Prostate gland (tissue), 2 donors: Measurements from ENCODE around the gene FCN1. TPM values are rescaled to one million over a fixed set of nuclear protein-coding genes. Genes with fewer than 3 reads are reported as not detected.

Experiments used
- DNase-seq: peaks from one replicate; pipeline ENCODE4 v3.0.0-alpha.2; 2019; ENCODE audit warnings: low spot score
- H3K27ac ChIP-seq, 2 donors: fragments of 200-600 bp; sonication (generic); 2 replicates each; pipeline ENCODE4 v1.5.1; 2017 to 2019
- H3K27me3 ChIP-seq: fragments of 200-600 bp; sonication (generic); replicated peaks from 2 replicates; pipeline ENCODE4 v1.5.1; 2019; ENCODE audit not compliant: insufficient read depth
- H3K36me3 ChIP-seq, 2 donors: fragments of 200-600 bp; sonication (generic); 1 replicate in 1 of 2; 2 replicates in 1 of 2; pipeline versions ENCODE4 v1.5.1 to v1.8.1; 2017 to 2019
- H3K4me1 ChIP-seq: fragments of 200-600 bp; sonication (generic); replicated peaks from 2 replicates; pipeline ENCODE4 v1.5.1; 2019
- H3K4me3 ChIP-seq, 2 donors: fragments of 200-600 bp; sonication (generic); 2 replicates each; pipeline ENCODE4 v1.5.1; 2017 to 2019
- H3K9me3 ChIP-seq: fragments of 200-600 bp; sonication (generic); 2 replicates; pipeline ENCODE4 v1.5.1; 2017
- POLR2A ChIP-seq: fragments of 450-650 bp; IDR thresholded peaks from one replicate; pipeline ENCODE4 v1.6.1; 2016; ENCODE audit warnings: antibody characterized with exemption, mild to moderate bottlenecking
- POLR2AphosphoS5 ChIP-seq: sonication (generic); formaldehyde crosslinking; IDR thresholded peaks from one replicate; pipeline ENCODE4 v1.6.1; 2017; ENCODE audit warnings: antibody characterized with exemption
- WGBS: methylation state at CpG from one replicate; pipeline ENCODE4 v1.1.5; 2018; 5-methylcytosine and 5-hydroxymethylcytosine counted together
- intact Hi-C: fragments of 100-400 bp; cut with DNase I; formaldehyde crosslinking; loops from one replicate; pipeline ENCODE4 v1.14.2; 2022
- total RNA-seq, 2 donors: library from RNA; depleted of rRNA; stranded (reverse); fragments of >200 nt; gene quantifications; one replicate each; pipeline ENCODE4 v1.1.0, GENCODE V29; 2016
- TF ChIP-seq, protein P1 (sequence below), 4 experiments: fragments of 200-600 bp in 2 of 4; fragments of 450-650 bp in 2 of 4; sonication (generic) in 2 of 4; IDR thresholded peaks; 1 replicate in 3 of 4; 2 replicates in 1 of 4; pipeline ENCODE4 v1.5.1; 2016 to 2019; ENCODE audit warnings: antibody characterized with exemption in 4 of 4, mild to moderate bottlenecking in 2 of 4, moderate library complexity in 2 of 4

Gene FCN1
- total RNA-seq, 2 donors from 2014 or later = 0.23 to 0.34 TPM

DNA sequence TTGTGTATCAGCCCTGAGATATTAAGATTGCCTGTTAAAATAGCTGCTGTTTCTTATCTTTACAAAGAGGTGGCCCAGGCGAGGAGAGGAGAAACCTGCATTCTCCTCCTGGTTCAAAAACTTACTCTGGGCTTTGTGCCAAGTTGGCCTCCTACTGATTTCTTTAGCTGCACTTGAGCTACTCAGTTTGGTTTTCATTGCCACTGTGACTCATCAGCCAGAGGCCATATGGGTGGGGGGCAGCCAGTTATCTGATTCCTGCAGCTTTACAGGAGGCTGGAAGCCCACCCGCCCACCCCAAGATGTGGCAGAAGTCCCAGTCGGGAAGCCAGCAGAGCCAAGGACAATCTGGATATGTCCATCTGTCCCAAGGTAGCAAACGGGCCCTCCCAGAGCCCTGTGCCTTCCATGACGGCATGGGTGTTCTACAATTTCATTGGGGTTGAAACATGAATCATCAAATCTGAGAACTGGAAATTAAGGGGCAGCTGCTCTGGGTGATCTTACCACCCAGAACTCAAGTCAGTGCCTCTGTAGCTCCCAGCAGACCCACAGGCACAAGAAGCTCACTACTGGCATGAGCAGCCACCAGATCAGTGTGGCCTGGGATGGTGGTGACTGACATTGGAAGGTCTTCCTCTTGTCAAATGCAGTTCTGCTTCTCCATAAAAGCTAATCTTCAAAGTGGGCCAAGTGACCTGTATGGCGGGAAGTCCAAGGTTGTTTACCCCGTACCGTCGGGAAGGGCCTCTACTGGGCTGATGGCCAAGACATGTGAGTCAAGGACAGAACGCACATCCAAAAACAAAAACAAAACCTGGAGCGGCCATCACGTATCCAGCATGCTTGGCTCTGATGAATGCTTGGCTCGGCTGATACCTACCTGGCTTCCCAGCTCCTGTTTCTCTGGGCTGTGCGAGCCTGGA is 21.5 kb downstream of the FCN1 start:
- no peaks in the 10 kb centered on the region for H3K36me3 ChIP-seq
- TF ChIP-seq, protein P1, sequence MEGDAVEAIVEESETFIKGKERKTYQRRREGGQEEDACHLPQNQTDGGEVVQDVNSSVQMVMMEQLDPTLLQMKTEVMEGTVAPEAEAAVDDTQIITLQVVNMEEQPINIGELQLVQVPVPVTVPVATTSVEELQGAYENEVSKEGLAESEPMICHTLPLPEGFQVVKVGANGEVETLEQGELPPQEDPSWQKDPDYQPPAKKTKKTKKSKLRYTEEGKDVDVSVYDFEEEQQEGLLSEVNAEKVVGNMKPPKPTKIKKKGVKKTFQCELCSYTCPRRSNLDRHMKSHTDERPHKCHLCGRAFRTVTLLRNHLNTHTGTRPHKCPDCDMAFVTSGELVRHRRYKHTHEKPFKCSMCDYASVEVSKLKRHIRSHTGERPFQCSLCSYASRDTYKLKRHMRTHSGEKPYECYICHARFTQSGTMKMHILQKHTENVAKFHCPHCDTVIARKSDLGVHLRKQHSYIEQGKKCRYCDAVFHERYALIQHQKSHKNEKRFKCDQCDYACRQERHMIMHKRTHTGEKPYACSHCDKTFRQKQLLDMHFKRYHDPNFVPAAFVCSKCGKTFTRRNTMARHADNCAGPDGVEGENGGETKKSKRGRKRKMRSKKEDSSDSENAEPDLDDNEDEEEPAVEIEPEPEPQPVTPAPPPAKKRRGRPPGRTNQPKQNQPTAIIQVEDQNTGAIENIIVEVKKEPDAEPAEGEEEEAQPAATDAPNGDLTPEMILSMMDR (IDR thresholded peaks at IDR 0.05) = no peak
- no peak for TF ChIP-seq POLR2A
- TF ChIP-seq POLR2AphosphoS5 = peak; percentile 88
- intact Hi-C loops = no loop called here
- H3K27ac ChIP-seq = peak overlapping the region; percentile 43 to 59
- no peaks in the 10 kb centered on the region for H3K4me1 ChIP-seq
- 11% methylated on average over 14 of the region's 14 CpGs for WGBS
- H3K27me3 ChIP-seq = no peaks in the 10 kb centered on the region
- no peaks in the 10 kb centered on the region for H3K9me3 ChIP-seq
- DNase-seq = peak; percentile 84
- no peak overlapping the region for H3K4me3 ChIP-seq

DNA sequence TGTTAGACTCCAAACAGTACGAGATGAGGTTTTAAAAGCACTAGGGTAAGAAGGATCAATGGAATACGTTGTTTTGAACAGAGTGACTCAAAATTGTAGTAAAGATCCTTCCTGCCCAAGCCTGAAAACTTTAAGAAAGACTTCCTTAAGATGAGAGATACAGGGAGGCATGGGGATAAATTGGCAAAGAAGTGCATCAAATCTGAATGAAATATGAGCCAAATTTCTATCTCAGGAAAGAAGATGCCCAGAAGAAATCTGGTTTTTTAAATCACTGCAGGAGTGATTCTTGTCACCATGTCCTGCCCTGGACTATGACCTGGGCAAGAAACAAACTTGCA is 22.2 kb downstream of the FCN1 start:
- intact Hi-C loops = no loop called here
- Histone ChIP-seq H3K27ac (peak overlapping the region; percentile 43 to 59), H3K4me3 (no peak overlapping the region), H3K27me3 (no peaks in the 10 kb centered on the region), H3K4me1 (no peaks in the 10 kb centered on the region), H3K9me3 (no peaks in the 10 kb centered on the region), H3K36me3 (no peaks in the 10 kb centered on the region)
- no peak for DNase-seq
- TF ChIP-seq, protein P1 (IDR thresholded peaks at IDR 0.05) = no peak
- TF ChIP-seq POLR2AphosphoS5 = no peak
- no peak for TF ChIP-seq POLR2A
- 16% methylated on average over 2 of the region's 2 CpGs for WGBS

DNA sequence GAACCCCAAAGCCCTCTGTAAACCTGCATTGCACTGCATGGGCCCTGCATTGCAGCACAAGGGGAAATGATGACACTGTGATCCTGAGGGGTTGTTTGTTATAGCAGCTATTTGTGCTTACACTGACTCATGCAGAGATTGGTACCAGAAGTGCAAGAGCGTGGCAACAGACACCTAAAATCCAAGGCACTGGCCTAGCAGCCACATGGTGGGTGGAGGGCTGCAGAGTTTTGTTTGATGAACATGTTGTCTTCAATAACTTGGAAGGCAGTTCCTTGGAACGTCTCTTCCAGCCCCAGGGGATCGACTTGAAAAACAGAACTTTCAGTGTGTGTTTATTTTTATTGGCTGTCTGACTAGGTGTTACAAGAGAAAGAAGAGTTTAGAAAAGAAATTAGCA is 22.6 kb downstream of the FCN1 start:
- Histone ChIP-seq H3K4me1 (no peaks in the 10 kb centered on the region), H3K4me3 (no peak overlapping the region), H3K27ac (peak overlapping the region in 1 of 2 donors; percentile 59), H3K9me3 (no peaks in the 10 kb centered on the region), H3K27me3 (no peaks in the 10 kb centered on the region), H3K36me3 (no peaks in the 10 kb centered on the region)
- 23% methylated on average over 3 of the region's 3 CpGs for WGBS
- no peak for DNase-seq
- TF ChIP-seq POLR2AphosphoS5 (peak; percentile 27), POLR2A (no peak)
- intact Hi-C loops = no loop called here

DNA sequence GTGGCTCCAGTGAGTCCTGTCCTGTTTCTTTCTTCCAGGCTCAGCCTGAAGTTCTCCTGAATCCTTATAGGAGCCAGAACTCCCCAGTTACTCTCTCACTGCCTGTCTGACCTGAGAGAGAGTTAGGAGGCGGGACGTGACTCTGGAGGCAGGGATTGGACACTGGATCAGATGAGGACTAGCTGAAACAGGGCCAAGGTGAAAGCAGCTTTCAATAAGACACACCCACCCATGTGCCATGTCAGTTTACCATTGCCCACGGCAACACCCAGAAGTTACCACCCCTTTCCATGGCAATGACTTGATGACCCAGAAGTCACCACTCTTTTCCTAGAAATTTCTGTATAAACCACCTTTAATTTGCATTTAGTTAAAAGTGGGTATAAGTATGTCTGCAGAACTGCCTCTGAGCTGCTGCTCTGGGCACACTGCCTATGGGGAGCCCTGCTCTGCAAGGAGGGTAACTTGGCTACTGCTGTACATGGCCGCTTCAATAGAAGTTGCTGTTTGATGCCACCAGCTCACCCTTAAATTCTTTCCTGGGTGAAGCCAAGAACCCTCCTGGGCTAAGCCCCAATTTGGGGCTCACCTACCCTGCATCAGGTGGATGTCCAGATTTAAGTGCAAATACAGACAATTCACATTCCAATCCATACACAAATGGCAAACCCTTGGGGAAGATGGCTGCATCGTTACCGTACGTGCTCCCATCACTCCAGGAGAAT is 23.4 kb downstream of the FCN1 start:
- WGBS = 93% methylated on average over 7 of the region's 7 CpGs
- DNase-seq = no peak
- Histone ChIP-seq H3K9me3 (no peaks in the 10 kb centered on the region), H3K4me1 (no peaks in the 10 kb centered on the region), H3K36me3 (no peaks in the 10 kb centered on the region), H3K27ac (no peak overlapping the region), H3K27me3 (no peaks in the 10 kb centered on the region), H3K4me3 (no peak overlapping the region)
- intact Hi-C loops = no loop called here
- no peak for TF ChIP-seq POLR2A
- TF ChIP-seq POLR2AphosphoS5 = no peak
- TF ChIP-seq, protein P1 (IDR thresholded peaks at IDR 0.05) = no peak

DNA sequence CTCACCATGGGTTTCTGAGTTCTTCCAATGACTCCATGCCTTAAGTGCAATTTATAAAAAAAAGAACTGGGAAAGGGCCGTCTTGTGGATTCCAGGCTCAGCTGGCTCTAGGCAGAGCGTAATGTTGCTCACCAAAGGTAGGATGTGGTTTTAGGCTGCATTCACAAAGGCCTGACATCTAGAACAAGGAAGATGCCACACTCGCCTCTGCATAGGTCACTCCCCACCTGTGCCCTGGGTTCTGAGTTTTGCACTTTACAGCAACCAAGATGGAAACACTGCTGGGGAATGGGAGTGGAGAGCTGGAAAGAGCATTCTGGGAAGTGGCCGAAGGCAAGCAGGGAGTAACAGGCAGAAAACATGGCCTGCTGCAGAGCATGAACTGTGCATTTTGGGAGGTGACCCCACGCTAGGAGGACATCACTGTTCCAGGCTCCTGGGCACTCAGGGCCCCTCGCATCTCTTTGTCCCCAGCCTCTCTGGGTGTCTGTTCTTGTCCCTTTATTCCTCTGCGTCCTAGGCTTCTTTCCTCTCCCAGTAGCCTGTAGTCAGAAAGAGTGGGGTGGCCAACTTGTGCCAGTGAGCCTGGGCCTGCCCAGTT is 24.8 kb downstream of the FCN1 start:
- TF ChIP-seq POLR2A = no peak
- TF ChIP-seq, protein P1 (IDR thresholded peaks at IDR 0.05) = no peak
- TF ChIP-seq POLR2AphosphoS5 = no peak
- H3K27me3 ChIP-seq = no peaks in the 10 kb centered on the region
- DNase-seq = no peak
- H3K9me3 ChIP-seq = no peaks in the 10 kb centered on the region
- no peak overlapping the region for H3K27ac ChIP-seq
- H3K36me3 ChIP-seq = no peaks in the 10 kb centered on the region
- intact Hi-C loops = no loop called here
- H3K4me3 ChIP-seq = no peak overlapping the region
- no peaks in the 10 kb centered on the region for H3K4me1 ChIP-seq
- 92% methylated on average over 7 of the region's 7 CpGs for WGBS
